OCI-LY7 (cell line): Measurements from ENCODE around the gene MIEN1. TPM values are rescaled to one million over a fixed set of nuclear protein-coding genes. Genes with fewer than 3 reads are reported as not detected.

Experiments
- BruUV-seq: library from RNA; stranded (reverse); fragments of 400-500 nt; replicated peaks from 2 replicates; lab custom pipeline; 2021; lab: Mats Ljungman, UMichigan
- CTCF ChIA-PET: fragments of 300-600 bp; sonication (Branson Sonifier 250); formaldehyde crosslinking; loops from one replicate; lab custom pipeline; 2022; ENCODE audit warnings: antibody characterized with exemption; ENCODE audit not compliant: unreplicated experiment; lab: Charles Lee
- POLR2A ChIA-PET: fragments of 300-600 bp; sonication (Branson Sonifier 250); formaldehyde crosslinking; loops from one replicate; lab custom pipeline; 2022; ENCODE audit warnings: antibody characterized with exemption; lab: Charles Lee
- DNase-seq: peaks from one replicate; pipeline ENCODE4 v3.0.0-alpha.2; 2015; ENCODE audit warnings: low spot score
- H2AFZ ChIP-seq: fragments of 200-600 bp; sonication (generic), shearing (Covaris generic); 2 replicates; pipeline ENCODE4 v1.6.1; 2014; ENCODE audit warnings: mild to moderate bottlenecking, antibody characterized with exemption, low read length, moderate library complexity
- H3K27ac ChIP-seq: fragments of 200-600 bp; sonication (generic); 2 replicates; pipeline ENCODE4 v1.5.1; 2014; ENCODE audit warnings: mixed run types, low read depth, mild to moderate bottlenecking, moderate library complexity, low read length, inconsistent platforms; ENCODE audit not compliant: poor library complexity, severe bottlenecking
- H3K36me3 ChIP-seq: fragments of 200-600 bp; sonication (generic); 2 replicates; pipeline ENCODE4 v1.6.1; 2014; ENCODE audit warnings: mild to moderate bottlenecking, antibody characterized with exemption, low read length, moderate library complexity, mixed read lengths; ENCODE audit not compliant: insufficient read depth
- H3K4me1 ChIP-seq: fragments of 200-600 bp; sonication (generic); 2 replicates; pipeline ENCODE4 v1.5.1; 2014; ENCODE audit warnings: mild to moderate bottlenecking, low read length; ENCODE audit not compliant: insufficient read depth, poor library complexity, severe bottlenecking
- H3K4me2 ChIP-seq: fragments of 200-600 bp; sonication (generic); 2 replicates; pipeline ENCODE4 v1.6.1; 2014; ENCODE audit warnings: mild to moderate bottlenecking, low read length
- H3K4me3 ChIP-seq: fragments of 200-600 bp; sonication (generic); 2 replicates; pipeline ENCODE4 v1.5.1; 2014; ENCODE audit warnings: mild to moderate bottlenecking, low read depth, low read length; ENCODE audit not compliant: poor library complexity, severe bottlenecking
- H3K79me2 ChIP-seq: fragments of 200-600 bp; sonication (generic); 2 replicates; pipeline ENCODE4 v1.6.1; 2016; ENCODE audit warnings: low read depth, mild to moderate bottlenecking, low read length, moderate library complexity, mixed read lengths; ENCODE audit not compliant: insufficient read depth
- H3K9me2 ChIP-seq: fragments of 200-600 bp; sonication (generic); 2 replicates; pipeline ENCODE4 v1.6.1; 2016; ENCODE audit warnings: mild to moderate bottlenecking, low read length, mixed read lengths; ENCODE audit not compliant: insufficient read depth
- H3K9me3 ChIP-seq: fragments of 200-600 bp; sonication (generic); 2 replicates; pipeline ENCODE4 v1.6.1; 2014; ENCODE audit warnings: mild to moderate bottlenecking, mixed run types, low read length, mixed read lengths
- H4K20me1 ChIP-seq: fragments of 200-600 bp; sonication (generic); 2 replicates; pipeline ENCODE4 v1.6.1; 2014; ENCODE audit warnings: mild to moderate bottlenecking, antibody characterized with exemption, low read length, moderate library complexity, mixed read lengths; ENCODE audit not compliant: insufficient read depth
- EZH2phosphoT487 ChIP-seq: fragments of 200-600 bp; sonication (generic); IDR thresholded peaks from 2 replicates; pipeline ENCODE4 v1.6.1; 2018; ENCODE audit warnings: low read depth, borderline replicate concordance, mild to moderate bottlenecking, mixed run types, antibody characterized with exemption, low read length, moderate library complexity, mixed read lengths
- intact Hi-C: fragments of 100-400 bp; cut with micrococcal nuclease; formaldehyde crosslinking; loops from one replicate; pipeline ENCODE4 v1.10.0; 2022; ENCODE audit not compliant: unreplicated experiment
- microRNA-seq: library from miRNA; unstranded; fragments of <30 nt; microRNA quantifications from one replicate; pipeline ENCODE4 v1.2.0, GENCODE V29; 2022; ENCODE audit warnings: borderline replicate concordance
- small RNA-seq: library from RNA; depleted of rRNA; stranded (forward); fragments of <200 nt; gene quantifications from one replicate; pipeline ENCODE3, GENCODE V24; 2014
- total RNA-seq, 2 experiments: library from RNA; depleted of rRNA in 1 of 2; stranded (reverse); fragments of >200 nt in 1 of 2; shearing (Covaris generic) in 1 of 2; gene quantifications; 2 replicates each; pipeline ENCODE4 v1.2.3, GENCODE V29; 2014 to 2022
- TF ChIP-seq, protein P1 (sequence below): fragments of 200-600 bp; sonication (generic); conservative IDR thresholded peaks from 2 replicates; pipeline ENCODE4 v1.5.1; 2014; ENCODE audit warnings: mild to moderate bottlenecking, antibody characterized with exemption, low read length, moderate library complexity, mixed read lengths

MIEN1 gene
- total RNA-seq, 2 experiments from 2014 or later, result 55.4 to 89.9 TPM

DNA sequence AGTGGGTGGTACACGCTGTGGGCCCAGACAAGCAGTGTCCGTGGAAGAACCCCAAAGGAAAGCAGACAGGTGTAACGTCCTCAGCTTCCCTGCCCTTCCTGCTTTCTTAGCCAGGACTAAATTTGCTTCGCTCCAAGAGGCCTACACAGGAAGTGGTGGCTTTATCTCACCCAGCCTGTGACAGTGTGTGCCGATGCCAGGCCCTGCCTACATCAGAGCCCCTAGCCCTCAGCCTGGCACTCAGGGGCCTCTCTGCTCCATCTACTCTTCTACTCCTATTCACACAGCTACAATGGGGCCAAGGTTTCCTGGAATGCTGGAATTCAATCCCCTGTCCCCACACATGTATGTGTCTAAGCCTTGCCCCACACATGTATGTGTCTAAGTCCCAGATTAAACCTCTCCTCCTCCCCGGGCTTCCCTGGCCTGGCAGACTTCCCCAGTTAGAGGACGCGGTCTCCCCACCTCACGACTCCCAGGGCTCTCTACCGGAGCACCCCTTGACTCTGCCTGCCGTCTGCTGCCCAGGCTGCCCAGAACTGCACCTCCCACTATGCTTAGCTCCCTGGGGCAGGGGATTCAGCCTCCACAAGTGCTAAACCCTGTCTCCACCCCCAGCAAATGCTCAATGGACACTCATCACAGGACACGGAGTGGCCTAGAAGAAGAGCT is 50.7 kb downstream of the MIEN1 start:
- BruUV-seq, result no TSS peak
- DNase-seq, result peak; percentile 27
- CTCF ChIA-PET, result no interaction called here
- Histone ChIP-seq H3K36me3 (no peaks in the 10 kb centered on the region), H3K4me2 (peak overlapping the region; percentile 27), H3K4me3 (no peak overlapping the region), H2AFZ (peak overlapping the region; percentile 11; the same call in 1 of the 2 replicates), H3K9me3 (no peaks in the 10 kb centered on the region), H3K4me1 (peaks cover 33% of the 10 kb centered on the region), H3K9me2 (no peaks in the 10 kb centered on the region), H3K79me2 (no peaks in the 10 kb centered on the region), H3K27ac (no peak overlapping the region), H4K20me1 (no peaks in the 10 kb centered on the region)
- intact Hi-C loops, result no loop called here
- POLR2A ChIA-PET, result no interaction called here
- no peak for TF ChIP-seq EZH2phosphoT487
- TF ChIP-seq, protein P1, sequence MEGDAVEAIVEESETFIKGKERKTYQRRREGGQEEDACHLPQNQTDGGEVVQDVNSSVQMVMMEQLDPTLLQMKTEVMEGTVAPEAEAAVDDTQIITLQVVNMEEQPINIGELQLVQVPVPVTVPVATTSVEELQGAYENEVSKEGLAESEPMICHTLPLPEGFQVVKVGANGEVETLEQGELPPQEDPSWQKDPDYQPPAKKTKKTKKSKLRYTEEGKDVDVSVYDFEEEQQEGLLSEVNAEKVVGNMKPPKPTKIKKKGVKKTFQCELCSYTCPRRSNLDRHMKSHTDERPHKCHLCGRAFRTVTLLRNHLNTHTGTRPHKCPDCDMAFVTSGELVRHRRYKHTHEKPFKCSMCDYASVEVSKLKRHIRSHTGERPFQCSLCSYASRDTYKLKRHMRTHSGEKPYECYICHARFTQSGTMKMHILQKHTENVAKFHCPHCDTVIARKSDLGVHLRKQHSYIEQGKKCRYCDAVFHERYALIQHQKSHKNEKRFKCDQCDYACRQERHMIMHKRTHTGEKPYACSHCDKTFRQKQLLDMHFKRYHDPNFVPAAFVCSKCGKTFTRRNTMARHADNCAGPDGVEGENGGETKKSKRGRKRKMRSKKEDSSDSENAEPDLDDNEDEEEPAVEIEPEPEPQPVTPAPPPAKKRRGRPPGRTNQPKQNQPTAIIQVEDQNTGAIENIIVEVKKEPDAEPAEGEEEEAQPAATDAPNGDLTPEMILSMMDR, result no peak

Small RNA genes lying within 50 kb of the gene (microRNA-seq; reads per million reads assigned to microRNA genes)
- gene MIR4728, result not detected

Small RNA genes lying within 50 kb of the gene (small RNA-seq; reads per million reads assigned to genes)
- not detected for gene MIR4728

Other genes with a start within 250 kb of the MIEN1 start
- gene NEUROD2, start 122.6 kb downstream of the MIEN1 start, total RNA-seq (2014; rRNA removed; shearing (Covaris generic)), result not detected in 2 replicates
- gene NEUROD2, start 122.6 kb downstream of the MIEN1 start, total RNA-seq (2022), result not detected in 2 replicates
- gene PPP1R1B, start 103.6 kb downstream of the MIEN1 start, total RNA-seq (2014; rRNA removed; shearing (Covaris generic)), result not detected in 2 replicates
- not detected in 2 replicates for gene PPP1R1B, start 103.6 kb downstream of the MIEN1 start, total RNA-seq (2022)
- 33.7 and 36.5 TPM in 2 replicates for gene STARD3, start 93.4 kb downstream of the MIEN1 start, total RNA-seq (2014; rRNA removed; shearing (Covaris generic))
- gene STARD3, start 93.4 kb downstream of the MIEN1 start, total RNA-seq (2022), result 54.2 and 62.1 TPM in 2 replicates
- 1.5 and 9.4 TPM in 2 replicates for gene TCAP, start 65.2 kb downstream of the MIEN1 start, total RNA-seq (2014; rRNA removed; shearing (Covaris generic))
- 2.7 TPM in 2 replicates for gene TCAP, start 65.2 kb downstream of the MIEN1 start, total RNA-seq (2022)
- not detected in 2 replicates for gene PNMT, start 62.1 kb downstream of the MIEN1 start, total RNA-seq (2014; rRNA removed; shearing (Covaris generic))
- not detected in 2 replicates for gene PNMT, start 62.1 kb downstream of the MIEN1 start, total RNA-seq (2022)
- gene PGAP3, start 42.5 kb downstream of the MIEN1 start, total RNA-seq (2014; rRNA removed; shearing (Covaris generic)), result 4.5 and 8.7 TPM in 2 replicates
- gene PGAP3, start 42.5 kb downstream of the MIEN1 start, total RNA-seq (2022), result 9.2 and 12.4 TPM in 2 replicates
- gene ERBB2, start 30.5 kb downstream of the MIEN1 start, total RNA-seq (2014; rRNA removed; shearing (Covaris generic)), result 5.8 and 6.5 TPM in 2 replicates
- gene ERBB2, start 30.5 kb downstream of the MIEN1 start, total RNA-seq (2022), result 11.4 and 14.6 TPM in 2 replicates
- gene GRB7, start 7.4 kb upstream of the MIEN1 start, total RNA-seq (2014; rRNA removed; shearing (Covaris generic)), result 0.25 and 0.31 TPM in 2 replicates
- not detected in 2 replicates for gene GRB7, start 7.4 kb upstream of the MIEN1 start, total RNA-seq (2022)
- 44.7 and 54.7 TPM in 2 replicates for gene IKZF3, start 133.8 kb upstream of the MIEN1 start, total RNA-seq (2014; rRNA removed; shearing (Covaris generic))
- 125 and 134 TPM in 2 replicates for gene IKZF3, start 133.8 kb upstream of the MIEN1 start, total RNA-seq (2022)
- not detected in 2 replicates for gene ZPBP2, start 137.7 kb upstream of the MIEN1 start, total RNA-seq (2014; rRNA removed; shearing (Covaris generic))
- not detected in 2 replicates for gene ZPBP2, start 137.7 kb upstream of the MIEN1 start, total RNA-seq (2022)
- 24.1 and 29.4 TPM in 2 replicates for gene GSDMB, start 188.1 kb upstream of the MIEN1 start, total RNA-seq (2014; rRNA removed; shearing (Covaris generic))
- gene GSDMB, start 188.1 kb upstream of the MIEN1 start, total RNA-seq (2022), result 39.2 and 44.6 TPM in 2 replicates
- 62.2 and 62.6 TPM in 2 replicates for gene ORMDL3, start 197.1 kb upstream of the MIEN1 start, total RNA-seq (2014; rRNA removed; shearing (Covaris generic))
- 61.3 and 65.9 TPM in 2 replicates for gene ORMDL3, start 197.1 kb upstream of the MIEN1 start, total RNA-seq (2022)
- gene LRRC3C, start 197.2 kb upstream of the MIEN1 start, total RNA-seq (2014; rRNA removed; shearing (Covaris generic)), result not detected in 2 replicates
- not detected in 2 replicates for gene LRRC3C, start 197.2 kb upstream of the MIEN1 start, total RNA-seq (2022)
- gene GSDMA, start 232.5 kb upstream of the MIEN1 start, total RNA-seq (2014; rRNA removed; shearing (Covaris generic)), result 0.15 and 0.57 TPM in 2 replicates
- gene GSDMA, start 232.5 kb upstream of the MIEN1 start, total RNA-seq (2022), result 0.15 and 0.17 TPM in 2 replicates